Loucy (cell line): ENCODE results near the gene SHROOM4.

Experiments used
- EZH2phosphoT487 ChIP-seq: fragments of 200-600 bp; IDR thresholded peaks from 2 replicates; pipeline ENCODE4 v1.6.1; 2018; ENCODE audit warnings: antibody characterized with exemption, mild to moderate bottlenecking, moderate library complexity, borderline replicate concordance
- TF ChIP-seq, protein P1 (sequence below): fragments of 200-600 bp; sonication (generic); conservative IDR thresholded peaks from 2 replicates; pipeline ENCODE4 v1.5.1; 2014; ENCODE audit warnings: mild to moderate bottlenecking, antibody characterized with exemption, low read length

DNA sequence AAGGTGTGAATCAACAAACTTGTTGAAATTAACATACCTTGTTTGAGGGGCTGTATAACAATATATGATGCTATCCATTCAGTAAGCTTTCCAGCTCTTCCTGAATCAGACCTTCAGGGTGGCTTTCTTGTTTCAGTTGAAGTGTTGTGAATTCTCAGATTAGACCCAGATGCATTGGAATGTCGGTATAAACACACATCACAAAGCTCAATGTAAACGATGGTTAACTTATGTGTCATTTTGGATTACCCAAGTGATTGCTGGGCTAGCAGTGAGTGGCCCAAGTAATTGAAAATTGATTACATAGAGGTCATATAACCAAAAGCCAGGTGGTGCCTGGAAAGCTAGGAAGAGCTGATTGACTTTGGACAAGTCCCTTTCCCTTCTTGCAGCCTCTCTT, 115.0 kb downstream of the SHROOM4 start:
- TF ChIP-seq, protein P1, sequence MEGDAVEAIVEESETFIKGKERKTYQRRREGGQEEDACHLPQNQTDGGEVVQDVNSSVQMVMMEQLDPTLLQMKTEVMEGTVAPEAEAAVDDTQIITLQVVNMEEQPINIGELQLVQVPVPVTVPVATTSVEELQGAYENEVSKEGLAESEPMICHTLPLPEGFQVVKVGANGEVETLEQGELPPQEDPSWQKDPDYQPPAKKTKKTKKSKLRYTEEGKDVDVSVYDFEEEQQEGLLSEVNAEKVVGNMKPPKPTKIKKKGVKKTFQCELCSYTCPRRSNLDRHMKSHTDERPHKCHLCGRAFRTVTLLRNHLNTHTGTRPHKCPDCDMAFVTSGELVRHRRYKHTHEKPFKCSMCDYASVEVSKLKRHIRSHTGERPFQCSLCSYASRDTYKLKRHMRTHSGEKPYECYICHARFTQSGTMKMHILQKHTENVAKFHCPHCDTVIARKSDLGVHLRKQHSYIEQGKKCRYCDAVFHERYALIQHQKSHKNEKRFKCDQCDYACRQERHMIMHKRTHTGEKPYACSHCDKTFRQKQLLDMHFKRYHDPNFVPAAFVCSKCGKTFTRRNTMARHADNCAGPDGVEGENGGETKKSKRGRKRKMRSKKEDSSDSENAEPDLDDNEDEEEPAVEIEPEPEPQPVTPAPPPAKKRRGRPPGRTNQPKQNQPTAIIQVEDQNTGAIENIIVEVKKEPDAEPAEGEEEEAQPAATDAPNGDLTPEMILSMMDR: no peak
- no peak for TF ChIP-seq EZH2phosphoT487
